Tibial artery (tissue), 4 donors: ENCODE measurements around the gene NUDC.

Experiments
- DNase-seq, 2 donors: peaks; one replicate each; pipeline ENCODE4 v3.0.0-alpha.2; 2019
- H3K27ac ChIP-seq, 2 donors: fragments of 200-600 bp; sonication (generic) in 1 of 2; 1 replicate in 1 of 2; 2 replicates in 1 of 2; pipeline ENCODE4 v1.5.1; 2018 to 2019; ENCODE audit warnings: mild to moderate bottlenecking in 1 of 2
- H3K27me3 ChIP-seq, 2 donors: fragments of 200-600 bp; sonication (generic) in 1 of 2; one replicate each; pipeline versions ENCODE4 v1.5.1 to v1.6.0; 2016 to 2019
- H3K36me3 ChIP-seq, 3 donors: fragments of 200-600 bp; sonication (generic) in 2 of 3; one replicate each; pipeline ENCODE4 v1.5.1; 2016 to 2019; ENCODE audit warnings: mild to moderate bottlenecking in 2 of 3
- H3K4me1 ChIP-seq, 4 donors: fragments of 200-600 bp; sonication (generic) in 2 of 4; 1 replicate in 3 of 4; 2 replicates in 1 of 4; pipeline ENCODE4 v1.5.1; 2016 to 2019
- H3K4me3 ChIP-seq, 2 donors: fragments of 200-600 bp; sonication (generic) in 1 of 2; 1 replicate in 1 of 2; 2 replicates in 1 of 2; pipeline ENCODE4 v1.5.1; 2018 to 2019; ENCODE audit warnings: mild to moderate bottlenecking in 2 of 2
- H3K9me3 ChIP-seq, 3 donors: fragments of 200-600 bp; sonication (generic) in 1 of 3; one replicate each; pipeline ENCODE4 v1.5.1; 2016 to 2019
- CTCF ChIP-seq, 2 experiments: fragments of 200-600 bp in 1 of 2; fragments of 450-650 bp in 1 of 2; IDR thresholded peaks; one replicate each; pipeline ENCODE4 v1.5.1; 2017 to 2019; ENCODE audit warnings: antibody characterized with exemption in 2 of 2, mild to moderate bottlenecking in 1 of 2, moderate library complexity in 1 of 2
- intact Hi-C: fragments of 100-400 bp; cut with DNase I; formaldehyde crosslinking; loops from one replicate; pipeline ENCODE4 v1.15.0; 2023; ENCODE audit warnings: low total_unique reads

Gene NUDC

GRCh38 chr1:26882696-26883463 lies 38.7 kb upstream of the NUDC start:
- no peak overlapping the region for H3K4me3 ChIP-seq
- no peak overlapping the region for H3K27ac ChIP-seq
- TF ChIP-seq CTCF (IDR thresholded peaks at IDR 0.05): no peak
- intact Hi-C loops: no loop called here
- peaks cover 93 to 99% (median 93%) of the 10 kb centered on the region in 3 donors for H3K36me3 ChIP-seq
- H3K4me1 ChIP-seq: peaks cover 0 to 4% (median under 1%) of the 10 kb centered on the region in 4 donors
- no peak for DNase-seq
- H3K9me3 ChIP-seq: no peaks in the 10 kb centered on the region
- no peaks in the 10 kb centered on the region for H3K27me3 ChIP-seq

GRCh38 chr1:26887125-26887524 lies 34.4 kb upstream of the NUDC start:
- no peak for DNase-seq
- intact Hi-C loops: no loop called here
- peaks cover 62 to 75% (median 68%) of the 10 kb centered on the region in 3 donors for H3K36me3 ChIP-seq
- H3K4me3 ChIP-seq: no peak overlapping the region
- no peaks in the 10 kb centered on the region for H3K9me3 ChIP-seq
- no peak overlapping the region for H3K27ac ChIP-seq
- TF ChIP-seq CTCF (IDR thresholded peaks at IDR 0.05): peak in 1 of 2 experiments; percentile 5
- H3K4me1 ChIP-seq: peaks cover 0 to 27% (median 17%) of the 10 kb centered on the region in 4 donors
- no peaks in the 10 kb centered on the region for H3K27me3 ChIP-seq

- Histone ChIP-seq H3K9me3 (no peaks in the 10 kb centered on the region), H3K4me1 (peaks cover 0 to 27% (median 17%) of the 10 kb centered on the region in 4 donors), H3K36me3 (peaks cover 61 to 75% (median 62%) of the 10 kb centered on the region in 3 donors), H3K27ac (no peak overlapping the region), H3K27me3 (no peaks in the 10 kb centered on the region), H3K4me3 (no peak overlapping the region)
- DNase-seq: no peak
- TF ChIP-seq CTCF (IDR thresholded peaks at IDR 0.05): no peak
- intact Hi-C loops: no loop called here
Observed at GRCh38 chr1:26888231-26888630, 33.3 kb upstream of the NUDC start.

- H3K9me3 ChIP-seq: no peaks in the 10 kb centered on the region
- H3K27me3 ChIP-seq: no peaks in the 10 kb centered on the region
- peak in 1 of 2 experiments; percentile 6 for TF ChIP-seq CTCF (IDR thresholded peaks at IDR 0.05)
- peak; percentile 74 to 87 for DNase-seq
- peak within 1 kb of the TSS; percentile 75 to 83 for H3K4me3 ChIP-seq
- H3K4me1 ChIP-seq: peaks cover 0 to 27% (median 17%) of the 10 kb centered on the region in 4 donors
- intact Hi-C loops: no loop called here
- peak within 1 kb of the TSS; percentile 88 to 91 for H3K27ac ChIP-seq
- H3K36me3 ChIP-seq: peaks cover 57 to 75% (median 58%) of the 10 kb centered on the region in 3 donors
Observed at GRCh38 chr1:26889551-26890466, 31.7 kb upstream of the NUDC start, which contains the start of gene GPN2. Gene GPN2 (minus strand): TSS chr1:26890283. CDS start chr1:26890096, 187 bp downstream.

GRCh38 chr1:26890467-26890796 lies 31.1 kb upstream of the NUDC start:
- Histone ChIP-seq H3K36me3 (peaks cover 51 to 75% (median 58%) of the 10 kb centered on the region in 3 donors), H3K9me3 (no peaks in the 10 kb centered on the region), H3K4me1 (peaks cover 0 to 27% (median 17%) of the 10 kb centered on the region in 4 donors), H3K27me3 (no peaks in the 10 kb centered on the region), H3K4me3 (peak overlapping the region; percentile 75 to 83), H3K27ac (peak overlapping the region; percentile 88 to 91)
- no peak for DNase-seq
- intact Hi-C loops: no loop called here
- TF ChIP-seq CTCF (IDR thresholded peaks at IDR 0.05): no peak
